Measurements from ENCODE around the gene AHSG.

Gene AHSG

GRCh38 chr3:186593862-186594261, 19.0 kb upstream of the AHSG start:
- DNase-seq (ENCODE audit: low read depth): no peak

- no peak for DNase-seq (ENCODE audit: low read depth)
Observed at GRCh38 chr3:186594591-186595113, 18.2 kb upstream of the AHSG start.

- DNase-seq (ENCODE audit: low read depth): no peak
Observed at GRCh38 chr3:186596568-186597287, 16.1 kb upstream of the AHSG start.

GRCh38 chr3:186598108-186598784, 14.6 kb upstream of the AHSG start:
- no peak for DNase-seq (ENCODE audit: low read depth)

GRCh38 chr3:186598794-186599141, 14.1 kb upstream of the AHSG start:
- no peak for DNase-seq (ENCODE audit: low read depth)

- no peak for DNase-seq (ENCODE audit: low read depth)
Observed at GRCh38 chr3:186599142-186599784, 13.6 kb upstream of the AHSG start.

- DNase-seq (ENCODE audit: low read depth): no peak
Observed at GRCh38 chr3:186599785-186600166, 13.1 kb upstream of the AHSG start.

GRCh38 chr3:186600896-186601295, 12.0 kb upstream of the AHSG start:
- DNase-seq (ENCODE audit: low read depth): no peak

GRCh38 chr3:186603159-186603558, 9.7 kb upstream of the AHSG start:
- no peak for DNase-seq (ENCODE audit: low read depth)

- DNase-seq (ENCODE audit: low read depth): no peak
Observed at GRCh38 chr3:186605078-186605477, 7.8 kb upstream of the AHSG start.

- DNase-seq (ENCODE audit: low read depth): no peak
Observed at GRCh38 chr3:186605561-186606545, 7.0 kb upstream of the AHSG start.

- DNase-seq (ENCODE audit: low read depth): no peak
Observed at GRCh38 chr3:186608624-186609215, 4.1 kb upstream of the AHSG start.

- no peak for DNase-seq (ENCODE audit: low read depth)
Observed at GRCh38 chr3:186609247-186609868, 3.5 kb upstream of the AHSG start.

GRCh38 chr3:186612065-186612464, 795 bp upstream of the AHSG start:
- DNase-seq (ENCODE audit: low read depth): no peak

- no peak for DNase-seq (ENCODE audit: low read depth)
Observed at GRCh38 chr3:186613637-186614265, 891 bp downstream of the AHSG start.

- DNase-seq (ENCODE audit: low read depth): no peak
Observed at GRCh38 chr3:186614266-186614596, 1.4 kb downstream of the AHSG start.

GRCh38 chr3:186614597-186615483, 2.0 kb downstream of the AHSG start:
- DNase-seq (ENCODE audit: low read depth): peak; percentile 60

GRCh38 chr3:186616299-186616617, 3.4 kb downstream of the AHSG start:
- no peak for DNase-seq (ENCODE audit: low read depth)

- DNase-seq (ENCODE audit: low read depth): peak; percentile 70
Observed at GRCh38 chr3:186617036-186617946, 4.4 kb downstream of the AHSG start.

All from T follicular helper cell (primary cell).